Globus pallidus (tissue), 1 donor: ENCODE data around the gene CDKN2AIPNL.
A peak's percentile ranks its signal among the peaks of the same experiment; 100 is the strongest.
"Not testable (repeated sequence)": the region's sequence is repeated elsewhere in the genome, so short reads cannot be mapped to it uniquely, and the experiment has no call there.

Experiments
- DNase-seq: peaks from one replicate; pipeline ENCODE4 v3.0.0-alpha.2; 2015; ENCODE audit warnings: low spot score

Gene CDKN2AIPNL

GRCh38 chr5:134397196-134397595 is 14.5 kb downstream of the CDKN2AIPNL start:
- no peak for DNase-seq

GRCh38 chr5:134396274-134396673 is 15.4 kb downstream of the CDKN2AIPNL start:
- DNase-seq = no peak

- DNase-seq = no peak
Observed at GRCh38 chr5:134394932-134395331, 16.7 kb downstream of the CDKN2AIPNL start.

- DNase-seq = no peak
Observed at GRCh38 chr5:134392301-134392700, 19.4 kb downstream of the CDKN2AIPNL start.

GRCh38 chr5:134387443-134387842 is 24.2 kb downstream of the CDKN2AIPNL start:
- DNase-seq = no peak

- no peak for DNase-seq
Observed at GRCh38 chr5:134383980-134384697, 27.5 kb downstream of the CDKN2AIPNL start.

GRCh38 chr5:134382204-134382603 is 29.5 kb downstream of the CDKN2AIPNL start:
- not testable (repeated sequence) for DNase-seq

- DNase-seq = no peak
Observed at GRCh38 chr5:134380346-134380745, 31.3 kb downstream of the CDKN2AIPNL start.

GRCh38 chr5:134374232-134374631 is 37.4 kb downstream of the CDKN2AIPNL start:
- DNase-seq = no peak

- not testable (repeated sequence) for DNase-seq
Observed at GRCh38 chr5:134373633-134374032, 38.0 kb downstream of the CDKN2AIPNL start.

- peak; percentile 38 for DNase-seq
Observed at GRCh38 chr5:134371834-134372340, 39.8 kb downstream of the CDKN2AIPNL start.

- DNase-seq = peak; percentile 99
Observed at GRCh38 chr5:134370871-134371833, 40.5 kb downstream of the CDKN2AIPNL start, which contains the start of gene UBE2B. UBE2B (plus strand) TSS chr5:134371569; CDS start chr5:134371596, 27 bp downstream.

GRCh38 chr5:134370311-134370870 is 41.3 kb downstream of the CDKN2AIPNL start:
- DNase-seq = no peak

GRCh38 chr5:134365604-134366003 is 46.1 kb downstream of the CDKN2AIPNL start:
- DNase-seq = no peak

GRCh38 chr5:134355681-134356080 is 56.0 kb downstream of the CDKN2AIPNL start:
- DNase-seq = no peak
